ENCODE data around the gene GRIK3. TPM values are rescaled to one million over a fixed set of nuclear protein-coding genes. Genes with fewer than 3 reads are reported as not detected.

GRIK3 gene
- total RNA-seq, 2 donors from 2014 or later, result 0.14 TPM

DNA sequence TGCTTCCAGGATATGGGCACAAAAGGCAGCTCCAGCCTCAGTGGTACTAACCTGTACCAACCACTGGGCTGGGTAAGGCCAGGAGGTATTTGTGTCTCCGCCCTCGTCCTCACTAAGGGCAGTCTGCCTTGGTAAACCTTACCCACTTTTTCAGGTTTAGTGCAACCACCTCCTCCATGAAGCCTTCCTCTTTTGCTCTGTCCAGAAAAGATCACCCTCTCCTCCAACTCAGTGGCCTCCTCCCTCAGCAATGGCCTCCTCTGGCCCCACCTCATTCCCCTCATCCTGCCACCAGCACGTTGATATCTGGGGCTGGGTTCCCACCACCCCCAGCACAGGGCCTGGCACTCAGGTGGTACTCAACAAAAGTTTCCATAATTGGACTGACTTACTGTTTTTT, 161.5 kb downstream of the GRIK3 start:
- Histone ChIP-seq H3K9me3 (no peaks in the 10 kb centered on the region), H3K36me3 (no peaks in the 10 kb centered on the region), H3K4me1 (ENCODE audit: control insufficient read depth in 1 of 2, low read depth in 2 of 2) (peaks cover 3 to 31% of the 10 kb centered on the region in 2 donors), H3K27ac (no peak overlapping the region), H3K4me3 (no peak overlapping the region), H3K27me3 (replicated peaks; ENCODE audit: insufficient read depth) (no peaks in the 10 kb centered on the region)
- no peak for DNase-seq (ENCODE audit: low spot score)
- TF ChIP-seq, protein P1, sequence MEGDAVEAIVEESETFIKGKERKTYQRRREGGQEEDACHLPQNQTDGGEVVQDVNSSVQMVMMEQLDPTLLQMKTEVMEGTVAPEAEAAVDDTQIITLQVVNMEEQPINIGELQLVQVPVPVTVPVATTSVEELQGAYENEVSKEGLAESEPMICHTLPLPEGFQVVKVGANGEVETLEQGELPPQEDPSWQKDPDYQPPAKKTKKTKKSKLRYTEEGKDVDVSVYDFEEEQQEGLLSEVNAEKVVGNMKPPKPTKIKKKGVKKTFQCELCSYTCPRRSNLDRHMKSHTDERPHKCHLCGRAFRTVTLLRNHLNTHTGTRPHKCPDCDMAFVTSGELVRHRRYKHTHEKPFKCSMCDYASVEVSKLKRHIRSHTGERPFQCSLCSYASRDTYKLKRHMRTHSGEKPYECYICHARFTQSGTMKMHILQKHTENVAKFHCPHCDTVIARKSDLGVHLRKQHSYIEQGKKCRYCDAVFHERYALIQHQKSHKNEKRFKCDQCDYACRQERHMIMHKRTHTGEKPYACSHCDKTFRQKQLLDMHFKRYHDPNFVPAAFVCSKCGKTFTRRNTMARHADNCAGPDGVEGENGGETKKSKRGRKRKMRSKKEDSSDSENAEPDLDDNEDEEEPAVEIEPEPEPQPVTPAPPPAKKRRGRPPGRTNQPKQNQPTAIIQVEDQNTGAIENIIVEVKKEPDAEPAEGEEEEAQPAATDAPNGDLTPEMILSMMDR (IDR thresholded peaks at IDR 0.05), result no peak
- no peak for ATAC-seq (ENCODE audit: insufficient number of reproducible peaks, low FRiP score, low read depth)

DNA sequence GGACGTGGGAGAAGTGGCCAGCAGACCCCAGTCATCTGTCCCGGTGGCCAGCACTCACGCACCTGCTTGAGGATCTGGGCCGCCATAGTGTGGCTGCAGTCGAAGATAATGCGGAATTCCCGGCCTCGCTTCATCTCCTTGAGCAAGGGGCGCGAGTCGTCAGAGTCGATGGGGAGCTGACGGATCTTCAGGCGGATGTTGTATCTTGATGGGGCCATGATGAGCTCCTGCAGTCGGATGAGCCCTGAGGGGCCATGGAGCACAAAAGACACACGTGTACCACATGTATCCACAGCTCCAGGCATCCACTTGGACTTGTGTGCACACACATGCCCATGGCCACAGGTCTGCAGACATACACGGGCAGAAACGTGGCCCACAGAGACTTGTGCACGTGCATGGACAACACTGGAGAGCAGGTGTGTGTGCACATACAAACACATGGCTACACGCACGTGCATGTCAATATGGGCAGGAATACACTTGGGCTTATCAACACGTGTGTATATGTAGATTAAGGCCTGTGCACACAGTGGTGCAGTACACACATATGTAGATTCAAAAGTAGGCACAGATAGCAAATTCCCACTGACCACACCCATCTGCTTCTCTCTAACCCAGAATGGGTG, 162.1 kb downstream of the GRIK3 start:
- TF ChIP-seq, protein P1 (IDR thresholded peaks at IDR 0.05), result no peak
- Histone ChIP-seq H3K4me3 (no peak overlapping the region), H3K4me1 (ENCODE audit: control insufficient read depth in 1 of 2, low read depth in 2 of 2) (peaks cover 3 to 31% of the 10 kb centered on the region in 2 donors), H3K27ac (no peak overlapping the region), H3K9me3 (no peaks in the 10 kb centered on the region), H3K36me3 (no peaks in the 10 kb centered on the region), H3K27me3 (replicated peaks; ENCODE audit: insufficient read depth) (no peaks in the 10 kb centered on the region)
- ATAC-seq (ENCODE audit: insufficient number of reproducible peaks, low FRiP score, low read depth), result no peak
- no peak for DNase-seq (ENCODE audit: low spot score)

DNA sequence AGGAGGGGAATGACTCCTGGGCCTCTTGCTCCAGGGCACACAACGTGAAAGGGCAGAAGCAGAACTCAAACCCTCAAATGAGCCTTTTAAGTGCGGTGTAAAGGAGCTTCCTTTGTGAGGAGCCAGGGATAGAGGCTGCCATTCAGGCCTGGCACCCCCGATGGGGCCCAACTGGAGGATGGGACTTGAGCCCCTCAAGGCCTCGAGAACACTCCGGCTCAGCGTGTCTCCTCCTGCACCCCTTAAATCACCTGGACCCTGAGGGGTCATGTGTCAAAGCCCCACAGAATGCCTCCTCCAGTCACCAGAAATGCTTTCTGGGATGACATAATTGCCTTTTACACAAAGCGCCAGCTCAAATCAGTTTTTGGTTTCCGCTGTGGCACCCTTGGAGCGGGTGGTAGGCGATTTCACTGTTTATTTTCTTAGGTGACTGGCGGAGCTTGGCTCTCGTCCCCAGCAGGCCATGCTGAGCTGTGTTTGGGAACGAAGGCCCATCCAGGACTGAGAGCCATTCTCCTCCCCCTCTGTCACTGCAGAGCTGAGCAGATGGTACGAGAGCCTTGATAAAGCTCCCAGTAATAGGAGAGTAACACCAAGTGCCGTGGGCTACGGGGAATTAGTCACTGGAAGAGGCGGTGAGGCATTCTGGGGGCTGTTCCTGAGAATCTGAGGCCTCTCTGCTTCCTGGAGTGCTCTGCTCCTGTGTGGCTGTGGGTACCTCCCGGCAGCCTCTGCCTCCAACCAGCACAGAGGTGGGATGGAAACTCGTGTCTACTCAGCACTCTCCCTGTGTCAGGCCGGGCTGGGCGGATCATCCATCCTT, 163.0 kb downstream of the GRIK3 start:
- ATAC-seq (ENCODE audit: insufficient number of reproducible peaks, low FRiP score, low read depth) (peak; percentile 25), DNase-seq (ENCODE audit: low spot score) (no peak)
- H3K4me3 ChIP-seq, result no peak overlapping the region

DNA sequence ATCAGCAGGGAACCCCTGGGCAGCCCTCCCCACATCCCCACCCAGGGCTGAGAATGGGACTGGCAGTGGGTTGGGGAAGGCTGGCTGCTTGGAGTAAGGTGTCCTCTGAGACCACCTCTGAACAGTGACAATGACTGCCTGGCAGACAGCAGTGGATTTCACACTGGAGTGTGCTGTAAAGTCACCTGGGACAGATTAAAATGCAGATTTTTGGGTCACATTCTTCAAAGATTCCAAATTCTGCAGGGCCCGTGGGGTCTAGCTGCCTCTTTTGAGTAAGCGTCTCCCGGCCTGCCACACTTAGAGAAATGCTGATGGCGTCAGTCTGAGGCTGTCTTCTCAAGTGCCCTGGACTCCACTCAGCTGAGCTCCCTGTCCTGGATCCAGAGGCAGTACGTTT, 164.5 kb downstream of the GRIK3 start:
- Histone ChIP-seq H3K9me3 (no peaks in the 10 kb centered on the region), H3K36me3 (no peaks in the 10 kb centered on the region), H3K4me3 (no peak overlapping the region), H3K27ac (no peak overlapping the region), H3K27me3 (replicated peaks; ENCODE audit: insufficient read depth) (no peaks in the 10 kb centered on the region), H3K4me1 (ENCODE audit: control insufficient read depth in 1 of 2, low read depth in 2 of 2) (peaks cover 3 to 31% of the 10 kb centered on the region in 2 donors)
- ATAC-seq (ENCODE audit: insufficient number of reproducible peaks, low FRiP score, low read depth), result no peak
- no peak for DNase-seq (ENCODE audit: low spot score)
- TF ChIP-seq, protein P1 (IDR thresholded peaks at IDR 0.05), result no peak

More for the DNA sequence above, 163.0 kb downstream of the GRIK3 start:
- Histone ChIP-seq H3K27me3 (replicated peaks; ENCODE audit: insufficient read depth) (no peaks in the 10 kb centered on the region), H3K4me1 (ENCODE audit: control insufficient read depth in 1 of 2, low read depth in 2 of 2) (peaks cover 3 to 31% of the 10 kb centered on the region in 2 donors), H3K9me3 (no peaks in the 10 kb centered on the region), H3K36me3 (no peaks in the 10 kb centered on the region), H3K27ac (peak overlapping the region; percentile 43 to 50)
- TF ChIP-seq, protein P1 (IDR thresholded peaks at IDR 0.05), result no peak

DNA sequence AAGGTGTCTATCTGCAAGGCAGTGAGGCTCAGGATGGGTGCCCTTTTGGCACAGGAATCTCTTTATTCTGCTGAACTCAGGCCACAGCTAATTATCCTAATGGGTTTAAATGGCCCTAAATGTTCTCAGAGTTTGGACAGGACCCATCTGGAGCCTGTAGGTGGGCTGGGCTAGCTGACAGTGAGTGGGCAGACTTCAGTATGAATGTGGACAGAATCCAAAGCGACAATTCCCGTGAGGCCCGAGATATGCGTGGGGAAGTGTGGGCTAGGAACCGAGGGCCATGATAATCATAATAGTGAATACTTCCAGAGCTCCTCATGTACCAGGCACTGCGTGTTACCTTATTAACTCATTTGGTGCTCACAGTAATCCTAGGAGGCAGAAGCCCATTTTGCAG, 165.3 kb downstream of the GRIK3 start:
- Histone ChIP-seq H3K4me3 (no peak overlapping the region), H3K36me3 (no peaks in the 10 kb centered on the region), H3K27me3 (replicated peaks; ENCODE audit: insufficient read depth) (no peaks in the 10 kb centered on the region), H3K9me3 (no peaks in the 10 kb centered on the region), H3K4me1 (ENCODE audit: control insufficient read depth in 1 of 2, low read depth in 2 of 2) (peaks cover 3 to 31% of the 10 kb centered on the region in 2 donors), H3K27ac (no peak overlapping the region)
- TF ChIP-seq, protein P1 (IDR thresholded peaks at IDR 0.05), result no peak
- DNase-seq (ENCODE audit: low spot score) (no peak), ATAC-seq (ENCODE audit: insufficient number of reproducible peaks, low FRiP score, low read depth) (no peak)

Measured in thoracic aorta (tissue), 2 donors.